Measurements from ENCODE around the gene ADCY5.

ADCY5 gene

DNA sequence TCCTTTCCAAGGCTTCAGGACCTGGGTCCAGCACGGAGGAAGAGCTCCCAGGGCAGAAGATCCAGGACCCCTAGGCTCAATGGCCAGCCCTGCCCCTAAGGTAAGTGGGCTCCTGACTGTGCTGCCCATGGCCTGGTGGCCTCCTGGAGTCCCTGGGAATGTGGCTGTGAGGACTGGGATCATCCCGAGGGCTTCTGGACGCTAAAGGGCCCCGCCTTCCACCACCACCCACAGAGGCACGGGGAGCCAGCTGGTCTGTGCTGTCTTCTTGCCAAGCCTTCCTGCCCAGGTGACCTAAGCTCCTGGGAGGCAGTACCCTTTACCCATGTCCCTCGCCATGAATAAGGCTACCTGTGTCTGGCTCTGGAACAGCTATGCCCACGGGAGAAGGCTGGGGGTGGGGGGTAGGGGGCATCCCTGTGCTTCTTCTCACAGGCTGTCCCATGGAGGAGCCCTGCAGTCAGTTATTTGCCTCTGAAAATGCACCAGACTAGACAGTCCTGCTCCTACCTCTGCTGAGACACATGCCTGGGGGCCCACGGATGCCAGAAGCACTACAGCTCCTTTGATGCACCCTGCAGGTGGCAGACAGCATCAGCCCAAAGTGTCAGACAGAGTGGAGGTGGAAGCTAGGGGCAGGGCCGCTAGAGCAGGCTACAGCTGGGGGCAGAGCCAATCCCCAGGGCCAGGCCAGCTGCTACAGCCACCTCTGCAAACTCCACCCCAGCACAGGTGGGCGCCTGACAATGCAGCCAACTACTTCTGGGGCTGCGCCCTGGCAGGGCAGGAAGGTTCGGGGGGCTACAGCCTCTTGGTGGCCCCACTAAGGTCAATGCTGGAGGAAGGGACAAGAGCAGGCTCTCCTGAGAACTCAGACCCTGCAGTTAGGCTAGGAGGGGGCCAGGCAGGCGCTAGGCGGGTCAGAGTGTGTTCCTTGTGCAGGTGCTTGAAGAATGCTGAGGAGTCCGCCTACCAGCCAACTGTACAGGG, 156.3 kb downstream of the ADCY5 start:
- in situ Hi-C loops (cut with HindIII; ENCODE audit: low sequenced_read_pairs) = no loop called here

- in situ Hi-C loops (cut with HindIII; ENCODE audit: low sequenced_read_pairs) = no loop called here
Measured at GRCh38 chr3:123291404-123291803, 157.5 kb downstream of the ADCY5 start.

DNA sequence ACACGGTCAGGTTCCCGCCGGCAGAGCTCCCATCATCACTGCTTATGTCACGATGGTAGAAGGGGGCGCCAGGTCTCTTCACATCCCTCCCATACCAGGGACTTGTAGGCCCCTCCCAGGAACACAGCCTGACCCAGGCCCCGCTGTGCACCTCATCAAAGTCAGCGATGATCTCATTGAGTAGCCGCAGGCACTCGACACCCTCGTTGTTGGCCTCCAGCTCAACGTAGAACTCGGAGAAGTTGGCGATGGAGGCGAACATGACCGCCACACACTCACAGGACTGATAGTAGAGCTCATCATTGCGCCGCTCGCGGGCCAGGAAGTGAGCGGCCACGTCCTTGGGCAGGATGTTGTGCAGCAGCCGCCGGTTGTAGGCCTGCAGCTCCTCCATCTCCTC, 157.9 kb downstream of the ADCY5 start:
- in situ Hi-C loops (cut with HindIII; ENCODE audit: low sequenced_read_pairs) = no loop called here

GRCh38 chr3:123290107-123290930, 158.6 kb downstream of the ADCY5 start:
- in situ Hi-C loops (cut with HindIII; ENCODE audit: low sequenced_read_pairs) = no loop called here

- in situ Hi-C loops (cut with HindIII; ENCODE audit: low sequenced_read_pairs) = no loop called here
Measured at GRCh38 chr3:123289391-123290106, 159.3 kb downstream of the ADCY5 start.

DNA sequence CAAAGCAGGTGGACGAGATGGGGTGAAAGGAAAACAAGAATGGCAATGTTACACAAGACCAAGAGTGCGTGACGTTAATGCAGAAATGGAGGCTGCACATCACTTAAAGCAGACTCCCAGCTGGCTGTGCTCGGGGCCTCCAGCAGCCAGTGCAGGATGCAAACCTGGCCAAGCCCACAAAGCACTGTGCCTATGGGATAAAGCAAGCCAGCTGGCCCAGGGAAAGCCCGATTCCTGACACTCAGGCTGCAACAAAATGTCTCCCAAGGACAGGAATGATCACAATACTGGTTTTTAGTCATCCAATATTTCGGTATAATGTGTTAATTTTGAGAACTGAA, 161.0 kb downstream of the ADCY5 start:
- in situ Hi-C loops (cut with HindIII; ENCODE audit: low sequenced_read_pairs) = no loop called here

DNA sequence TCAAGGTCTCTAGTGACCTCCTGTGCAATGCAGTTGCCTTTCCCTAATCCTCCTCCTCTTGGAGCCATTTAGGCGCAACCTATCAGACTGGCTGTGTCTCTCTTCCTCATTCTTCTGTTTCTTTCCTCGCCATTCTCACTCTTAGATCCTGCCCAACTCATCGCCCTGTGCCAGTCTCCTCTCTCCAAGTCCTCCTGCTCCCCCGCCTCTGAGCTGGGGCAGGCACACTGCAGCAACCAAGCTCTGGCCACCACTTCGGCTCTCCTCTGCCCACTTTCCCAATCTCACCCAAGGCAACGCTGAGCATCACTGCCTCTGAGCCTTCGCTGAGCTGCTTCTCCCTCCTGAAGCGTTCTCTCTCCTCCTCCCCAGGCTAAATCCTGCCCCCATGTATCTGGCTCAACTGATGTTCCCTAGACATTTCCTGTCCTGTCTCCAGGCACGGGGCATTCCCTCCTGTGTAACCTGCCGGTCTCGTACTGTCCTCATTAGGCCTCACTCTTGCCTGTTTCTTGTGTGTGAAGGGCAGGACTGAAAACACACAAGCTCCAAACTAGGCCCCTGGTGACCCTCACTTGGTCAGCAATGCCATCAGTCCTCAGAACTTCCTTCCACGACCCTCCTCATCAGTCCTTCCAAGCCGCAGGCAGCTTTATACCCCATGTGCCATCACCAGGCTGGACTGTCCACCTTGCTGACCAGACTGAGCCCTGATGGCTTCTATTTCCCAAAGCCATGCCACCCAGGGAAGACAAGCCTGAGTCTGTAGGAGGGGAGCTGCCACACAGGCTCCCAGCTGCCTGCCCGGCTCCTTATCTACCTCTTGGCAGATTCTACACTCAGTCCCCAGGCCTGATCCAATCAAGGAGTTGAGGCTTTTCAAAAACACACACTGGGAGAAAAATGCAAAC, 161.6 kb downstream of the ADCY5 start:
- in situ Hi-C loops (cut with HindIII; ENCODE audit: low sequenced_read_pairs) = no loop called here

DNA sequence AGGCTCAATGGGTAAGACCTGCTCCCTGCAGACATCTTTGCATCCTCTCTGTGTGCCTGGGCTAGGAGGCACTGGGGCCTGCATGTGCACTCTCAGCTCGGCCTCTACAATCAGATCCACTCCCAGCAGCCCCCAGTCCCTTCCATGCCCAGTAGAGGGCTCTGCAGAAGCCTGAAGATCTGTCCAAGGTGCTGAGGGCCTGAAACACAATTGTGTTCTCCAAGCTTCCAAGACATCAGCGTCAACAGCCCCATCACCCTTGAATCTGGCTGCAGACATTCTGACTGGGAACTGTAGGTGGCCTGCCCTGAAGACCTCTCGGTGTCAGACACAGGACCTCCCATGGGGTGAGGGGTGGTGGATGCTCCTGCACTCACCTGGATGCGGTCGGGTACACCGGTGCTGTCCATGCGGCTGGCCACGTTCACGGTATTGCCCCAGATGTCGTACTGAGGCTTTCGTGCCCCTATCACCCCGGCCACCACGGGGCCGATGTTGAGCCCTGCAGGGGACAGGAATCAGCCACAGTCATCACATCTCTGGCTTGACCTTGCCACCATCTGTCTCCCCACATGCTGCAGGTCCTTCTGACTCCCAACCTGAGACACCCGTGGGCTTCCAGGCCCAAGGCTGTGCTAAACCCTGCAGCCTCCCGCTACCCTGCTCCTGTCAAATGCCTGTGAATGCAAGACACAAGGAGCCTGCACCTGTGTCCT, 162.4 kb downstream of the ADCY5 start:
- in situ Hi-C loops (cut with HindIII; ENCODE audit: low sequenced_read_pairs) = no loop called here

DNA sequence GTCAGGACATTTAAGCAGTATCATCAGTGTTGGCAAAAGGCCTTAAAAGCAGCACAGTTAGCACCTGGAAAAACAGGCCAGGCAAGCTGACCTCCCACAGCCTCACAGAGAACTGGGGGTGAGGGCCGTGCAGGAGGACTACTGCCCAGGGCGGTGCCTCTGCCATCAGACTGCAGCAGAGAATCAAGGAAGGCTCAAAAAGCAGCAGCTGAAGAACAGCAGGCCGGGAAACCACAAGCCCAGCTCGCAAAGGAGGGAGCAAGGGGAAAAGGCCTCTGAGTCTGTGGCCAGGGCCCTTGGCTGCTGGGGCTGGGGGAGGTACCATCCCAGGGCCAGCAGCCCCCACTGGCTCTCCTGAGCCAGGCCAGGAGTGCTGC, 163.0 kb downstream of the ADCY5 start:
- in situ Hi-C loops (cut with HindIII; ENCODE audit: low sequenced_read_pairs) = no loop called here

GRCh38 chr3:123285479-123285878, 163.4 kb downstream of the ADCY5 start:
- in situ Hi-C loops (cut with HindIII; ENCODE audit: low sequenced_read_pairs) = no loop called here

DNA sequence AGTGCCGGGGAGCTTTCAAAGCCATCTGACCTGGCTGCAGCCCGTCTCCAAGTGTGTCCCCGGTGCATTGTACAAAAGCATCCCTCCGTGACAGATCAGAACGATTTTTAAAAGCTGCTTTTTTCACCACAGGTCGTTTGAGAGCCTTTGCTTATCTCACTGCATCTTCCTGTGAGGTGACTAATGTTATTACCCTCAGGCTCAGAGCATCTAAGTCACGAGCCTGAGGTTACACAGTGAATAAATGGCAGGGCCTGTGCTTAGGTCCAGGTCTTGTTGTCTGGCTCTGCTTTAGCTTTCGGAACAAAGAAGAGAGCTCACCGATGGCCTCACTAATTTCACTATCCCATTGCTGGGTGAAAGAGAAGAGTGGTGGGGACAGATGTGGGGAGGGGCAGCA, 163.8 kb downstream of the ADCY5 start:
- in situ Hi-C loops (cut with HindIII; ENCODE audit: low sequenced_read_pairs) = no loop called here

- in situ Hi-C loops (cut with HindIII; ENCODE audit: low sequenced_read_pairs) = no loop called here
Measured at GRCh38 chr3:123284399-123285010, 164.4 kb downstream of the ADCY5 start.

GRCh38 chr3:123283657-123284398, 165.1 kb downstream of the ADCY5 start:
- in situ Hi-C loops (cut with HindIII; ENCODE audit: low sequenced_read_pairs) = no loop called here

- in situ Hi-C loops (cut with HindIII; ENCODE audit: low sequenced_read_pairs) = no loop called here
Measured at GRCh38 chr3:123283074-123283473, 165.8 kb downstream of the ADCY5 start.

GRCh38 chr3:123282461-123282860, 166.4 kb downstream of the ADCY5 start:
- in situ Hi-C loops (cut with HindIII; ENCODE audit: low sequenced_read_pairs) = no loop called here

GRCh38 chr3:123281929-123282328, 167.0 kb downstream of the ADCY5 start:
- in situ Hi-C loops (cut with HindIII; ENCODE audit: low sequenced_read_pairs) = no loop called here

GRCh38 chr3:123281406-123281805, 167.5 kb downstream of the ADCY5 start:
- in situ Hi-C loops (cut with HindIII; ENCODE audit: low sequenced_read_pairs) = no loop called here

DNA sequence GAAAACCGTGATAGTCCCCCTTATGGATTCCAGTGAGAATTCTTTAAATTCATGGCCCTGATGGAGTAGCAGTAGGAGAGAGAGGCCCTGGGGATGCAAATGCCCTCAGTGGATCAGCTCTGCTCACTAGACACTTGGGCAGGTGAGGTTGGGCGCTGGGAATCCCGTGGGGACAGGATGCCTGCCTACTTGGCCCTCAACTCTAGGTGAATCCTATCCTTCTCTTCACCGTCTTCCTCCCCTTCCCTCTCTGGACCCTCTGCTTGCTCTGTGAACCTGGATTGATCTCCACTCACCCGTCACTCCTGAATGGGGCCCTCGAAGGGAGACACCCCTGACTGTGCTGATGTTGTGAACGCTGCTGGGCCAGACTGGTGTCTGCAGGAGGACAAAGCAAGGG, 169.8 kb downstream of the ADCY5 start:
- in situ Hi-C loops (cut with HindIII; ENCODE audit: low sequenced_read_pairs) = no loop called here

DNA sequence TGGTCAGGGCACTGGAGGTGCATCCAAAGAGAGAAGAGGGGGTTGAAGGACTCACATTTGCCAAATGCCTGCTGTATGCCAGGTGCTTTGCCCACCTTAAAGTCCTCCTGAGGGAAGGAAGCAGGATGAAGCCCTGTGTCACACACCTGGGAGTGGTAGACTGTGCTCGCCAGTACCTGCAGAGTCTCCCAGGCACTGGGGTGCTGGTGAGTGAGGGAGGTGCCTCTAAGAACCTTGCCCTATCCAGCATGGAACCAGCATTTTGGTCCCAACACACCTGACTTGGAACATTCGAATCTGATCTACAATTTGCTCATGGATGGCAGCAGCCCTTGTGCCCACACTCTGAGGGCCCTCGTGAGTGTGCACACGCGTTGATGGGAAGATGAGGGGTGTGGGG, 170.4 kb downstream of the ADCY5 start:
- in situ Hi-C loops (cut with HindIII; ENCODE audit: low sequenced_read_pairs) = no loop called here

Measured in endothelial cell of hepatic sinusoid (primary cell).